GM13977 (cell line): ENCODE data around the gene CTSV.
"Not testable (repeated sequence)": the region's sequence is repeated elsewhere in the genome, so short reads cannot be mapped to it uniquely, and the experiment has no call there.

Experiments
- DNase-seq: peaks from one replicate; pipeline ENCODE4 v3.0.0; 2012; ENCODE audit warnings: low spot score
- in situ Hi-C: fragments of 300-500 bp; cut with MboI; formaldehyde crosslinking; loops from one replicate; pipeline ENCODE4 v1.12.0; 2022; ENCODE audit warnings: low sequenced_read_pairs, low pct_unique_long_range_greater_than_20kb, mixed read lengths, inconsistent platforms; ENCODE audit not compliant: unreplicated experiment

The CTSV gene

DNA sequence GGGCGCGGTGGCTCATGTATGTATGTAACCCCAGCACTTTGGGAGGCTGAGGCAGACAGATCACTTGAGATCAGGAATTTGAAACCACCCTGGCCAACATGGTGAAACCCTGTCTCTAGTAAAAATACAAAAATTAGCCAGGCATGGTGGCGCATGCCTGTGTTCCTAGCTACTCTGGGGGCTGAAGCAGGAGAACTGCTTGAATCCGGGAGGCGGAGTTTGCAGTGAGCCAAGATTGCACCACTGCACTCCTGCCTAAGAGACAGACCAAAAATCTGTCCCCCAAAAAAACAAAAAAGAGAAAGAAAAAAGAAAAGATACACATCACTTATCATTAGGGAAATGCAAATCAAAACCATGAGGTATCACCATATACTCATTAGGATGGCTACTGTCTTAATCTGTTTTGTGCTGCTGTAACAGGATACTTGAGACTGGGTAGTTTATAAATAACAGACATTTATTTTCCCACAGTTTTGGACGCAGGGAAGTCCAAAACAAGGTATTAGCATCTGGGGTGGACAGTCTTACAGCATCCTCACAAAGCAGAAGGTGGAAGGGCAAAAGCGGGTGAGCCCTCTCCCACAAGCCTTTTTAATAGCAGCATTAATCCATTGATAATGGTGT, 55.3 kb downstream of the CTSV start:
- in situ Hi-C loops, DNase-seq: not testable (repeated sequence)
